BLaER1 treated with 17β-estradiol and CSF1 and Interleukin-3, amounts not matched to agents 10 nM and 100 nM (cell line): ENCODE measurements around the gene SULT1C3.

Experiments
- H3K27ac ChIP-seq, 11 experiments: shearing (Covaris generic); formaldehyde crosslinking; 2 replicates each; pipeline ENCODE4 v1.8.1; 2022
- H3K27me3 ChIP-seq, 11 experiments: shearing (Covaris generic); formaldehyde crosslinking; 2 replicates each; pipeline ENCODE4 v1.8.1; 2022
- H3K36me3 ChIP-seq, 11 experiments: shearing (Covaris generic); formaldehyde crosslinking; 2 replicates each; pipeline ENCODE4 v1.8.1; 2022
- H3K4me1 ChIP-seq, 10 experiments: shearing (Covaris generic); formaldehyde crosslinking; 2 replicates each; pipeline ENCODE4 v1.8.1; 2022
- H3K4me2 ChIP-seq, 11 experiments: shearing (Covaris generic); formaldehyde crosslinking; 2 replicates each; pipeline ENCODE4 v1.8.1; 2022
- H3K4me3 ChIP-seq, 10 experiments: shearing (Covaris generic); formaldehyde crosslinking; 2 replicates each; pipeline ENCODE4 v1.8.1; 2022
- H3K9ac ChIP-seq, 11 experiments: shearing (Covaris generic); formaldehyde crosslinking; 2 replicates each; pipeline ENCODE4 v1.8.1; 2022
- H3K9me3 ChIP-seq, 11 experiments: shearing (Covaris generic); formaldehyde crosslinking; replicated peaks in 1 of 11; 2 replicates each; pipeline ENCODE4 v1.8.1; 2022
- H4K20me1 ChIP-seq, 11 experiments: shearing (Covaris generic); formaldehyde crosslinking; 2 replicates each; pipeline ENCODE4 v1.8.1; 2022
- Cebpa-rat ChIP-seq, 11 experiments: shearing (Covaris generic); IDR thresholded peaks; 2 replicates each; pipeline ENCODE4 v1.8.1; 2022

The SULT1C3 gene

GRCh38 chr2:108262036-108262435 is 22.3 kb downstream of the SULT1C3 start:
- TF ChIP-seq Cebpa-rat (IDR thresholded peaks at IDR 0.05) = no peak
- Histone ChIP-seq H3K4me1 (peaks cover 0 to 8% (median 2%) of the 10 kb centered on the region in 10 experiments; a peak in 13 of 20 replicates), H3K27me3 (no peaks in the 10 kb centered on the region), H3K9ac (no peak overlapping the region), H3K4me2 (no peak overlapping the region), H3K27ac (no peak overlapping the region), H4K20me1 (no peaks in the 10 kb centered on the region), H3K36me3 (no peaks in the 10 kb centered on the region), H3K9me3 (0 out of 22 replicates have a peak, but pooled peaks cover 0 to 6% (median 0%) of the 10 kb centered on the region in 11 experiments), H3K4me3 (no peak overlapping the region)

GRCh38 chr2:108263401-108263800 is 23.6 kb downstream of the SULT1C3 start:
- peaks cover 0 to 22% (median 12%) of the 10 kb centered on the region in 10 experiments; a peak in 13 of 20 replicates for H3K4me1 ChIP-seq
- no peak overlapping the region for H3K4me2 ChIP-seq
- no peak overlapping the region for H3K4me3 ChIP-seq
- no peak overlapping the region for H3K9ac ChIP-seq
- no peaks in the 10 kb centered on the region for H3K27me3 ChIP-seq
- no peak overlapping the region for H3K27ac ChIP-seq
- H3K9me3 ChIP-seq = 0 out of 22 replicates have a peak, but pooled peaks cover 0 to 6% (median 0%) of the 10 kb centered on the region in 11 experiments
- H4K20me1 ChIP-seq = no peaks in the 10 kb centered on the region
- no peaks in the 10 kb centered on the region for H3K36me3 ChIP-seq
- no peak for TF ChIP-seq Cebpa-rat (IDR thresholded peaks at IDR 0.05)

- Histone ChIP-seq H4K20me1 (no peaks in the 10 kb centered on the region), H3K27me3 (no peaks in the 10 kb centered on the region), H3K4me2 (peak overlapping the region in 1 of 11 experiments; percentile 72; a peak in 1 of 22 replicates), H3K9me3 (0 out of 22 replicates have a peak, but pooled peaks cover 0 to 6% (median 0%) of the 10 kb centered on the region in 11 experiments), H3K27ac (no peak overlapping the region), H3K4me3 (no peak overlapping the region), H3K9ac (no peak overlapping the region), H3K4me1 (peaks cover 0 to 22% (median 12%) of the 10 kb centered on the region in 10 experiments; a peak in 13 of 20 replicates), H3K36me3 (no peaks in the 10 kb centered on the region)
- TF ChIP-seq Cebpa-rat (IDR thresholded peaks at IDR 0.05) = no peak
Observed at GRCh38 chr2:108266218-108266617, 26.4 kb downstream of the SULT1C3 start.

GRCh38 chr2:108267101-108267500 is 27.3 kb downstream of the SULT1C3 start:
- Histone ChIP-seq H3K4me3 (no peak overlapping the region), H3K27me3 (no peaks in the 10 kb centered on the region), H3K27ac (peak overlapping the region in 4 of 11 experiments; percentile 16 to 59 (median 38); a peak in 5 of 22 replicates), H3K9ac (no peak overlapping the region), H3K4me2 (peak overlapping the region in 9 of 11 experiments; percentile 14 to 73 (median 58); a peak in 14 of 22 replicates), H4K20me1 (no peaks in the 10 kb centered on the region), H3K9me3 (0 out of 22 replicates have a peak, but pooled peaks cover 0 to 6% (median 0%) of the 10 kb centered on the region in 11 experiments), H3K36me3 (no peaks in the 10 kb centered on the region), H3K4me1 (peaks cover 0 to 22% (median 12%) of the 10 kb centered on the region in 10 experiments; a peak in 13 of 20 replicates)
- TF ChIP-seq Cebpa-rat (IDR thresholded peaks at IDR 0.05) = peak in 10 of 11 experiments; percentile 41 to 90 (median 73); a peak in 15 of 22 replicates

- no peak overlapping the region for H3K4me3 ChIP-seq
- no peaks in the 10 kb centered on the region for H3K36me3 ChIP-seq
- H3K4me2 ChIP-seq = peak overlapping the region in 6 of 11 experiments; percentile 52 to 73 (median 65); a peak in 10 of 22 replicates
- peak overlapping the region in 1 of 11 experiments; percentile 50; a peak in 2 of 22 replicates for H3K27ac ChIP-seq
- H3K4me1 ChIP-seq = peaks cover 0 to 22% (median 12%) of the 10 kb centered on the region in 10 experiments; a peak in 13 of 20 replicates
- no peaks in the 10 kb centered on the region for H4K20me1 ChIP-seq
- no peaks in the 10 kb centered on the region for H3K27me3 ChIP-seq
- no peak for TF ChIP-seq Cebpa-rat (IDR thresholded peaks at IDR 0.05)
- H3K9ac ChIP-seq = no peak overlapping the region
- H3K9me3 ChIP-seq = no peaks in the 10 kb centered on the region
Observed at GRCh38 chr2:108268001-108268400, 28.2 kb downstream of the SULT1C3 start.

- Histone ChIP-seq H3K4me1 (peaks cover 0 to 22% (median 12%) of the 10 kb centered on the region in 10 experiments; a peak in 13 of 20 replicates), H3K4me3 (no peak overlapping the region)
Observed at GRCh38 chr2:108270346-108270745, 30.6 kb downstream of the SULT1C3 start.

GRCh38 chr2:108270768-108271506 is 31.2 kb downstream of the SULT1C3 start:
- Histone ChIP-seq H3K27ac (no peak overlapping the region), H3K4me2 (no peak overlapping the region), H3K9me3 (no peaks in the 10 kb centered on the region), H4K20me1 (no peaks in the 10 kb centered on the region), H3K4me3 (no peak overlapping the region), H3K27me3 (no peaks in the 10 kb centered on the region), H3K4me1 (peaks cover 0 to 22% (median 12%) of the 10 kb centered on the region in 10 experiments; a peak in 13 of 20 replicates), H3K9ac (no peak overlapping the region), H3K36me3 (no peaks in the 10 kb centered on the region)
- TF ChIP-seq Cebpa-rat (IDR thresholded peaks at IDR 0.05) = no peak

More at GRCh38 chr2:108270346-108270745, 30.6 kb downstream of the SULT1C3 start:
- H3K27ac ChIP-seq = no peak overlapping the region
- no peak overlapping the region for H3K9ac ChIP-seq
- TF ChIP-seq Cebpa-rat (IDR thresholded peaks at IDR 0.05) = no peak
- no peak overlapping the region for H3K4me2 ChIP-seq
- H4K20me1 ChIP-seq = no peaks in the 10 kb centered on the region
- no peaks in the 10 kb centered on the region for H3K27me3 ChIP-seq
- no peaks in the 10 kb centered on the region for H3K9me3 ChIP-seq
- no peaks in the 10 kb centered on the region for H3K36me3 ChIP-seq

- Histone ChIP-seq H3K9me3 (no peaks in the 10 kb centered on the region), H3K27ac (no peak overlapping the region), H3K4me2 (no peak overlapping the region), H3K4me3 (no peak overlapping the region), H3K36me3 (no peaks in the 10 kb centered on the region), H4K20me1 (no peaks in the 10 kb centered on the region), H3K27me3 (no peaks in the 10 kb centered on the region), H3K4me1 (peaks cover 0 to 19% (median 11%) of the 10 kb centered on the region in 10 experiments; a peak in 13 of 20 replicates), H3K9ac (no peak overlapping the region)
- no peak for TF ChIP-seq Cebpa-rat (IDR thresholded peaks at IDR 0.05)
Observed at GRCh38 chr2:108271691-108272253, 32.0 kb downstream of the SULT1C3 start.

- Histone ChIP-seq H3K4me1 (peaks cover 0 to 16% (median 5%) of the 10 kb centered on the region in 10 experiments; a peak in 8 of 20 replicates), H3K27ac (no peak overlapping the region), H3K27me3 (no peaks in the 10 kb centered on the region), H4K20me1 (no peaks in the 10 kb centered on the region), H3K4me3 (no peak overlapping the region), H3K9me3 (peaks cover 0 to 6% (median 0%) of the 10 kb centered on the region in 11 experiments; a peak in 4 of 22 replicates), H3K9ac (no peak overlapping the region), H3K4me2 (peak overlapping the region in 5 of 11 experiments; percentile 11 to 27 (median 25); a peak in 5 of 22 replicates), H3K36me3 (no peaks in the 10 kb centered on the region)
- no peak for TF ChIP-seq Cebpa-rat (IDR thresholded peaks at IDR 0.05)
Observed at GRCh38 chr2:108278631-108279030, 38.9 kb downstream of the SULT1C3 start.
